Central memory CD4-positive, alpha-beta T cell (primary cell): ENCODE results near the gene WNT2.

Experiments
- DNase-seq: peaks from one replicate; pipeline ENCODE4 v3.0.0; 2022
- total RNA-seq, 3 experiments: gene quantifications; one replicate each; lab custom pipeline; 2026; lab: John Stamatoyannopoulos, UW

The WNT2 gene
- 0 to 0.04 (median 0) reads per million in 3 experiments for total RNA-seq

GRCh38 chr7:117322741-117323304 is at the start of gene WNT2:
TSS of gene WNT2 (minus strand) at chr7:117323058. CDS start at chr7:117322989, 69 bp downstream.
- DNase-seq = no peak

DNA sequence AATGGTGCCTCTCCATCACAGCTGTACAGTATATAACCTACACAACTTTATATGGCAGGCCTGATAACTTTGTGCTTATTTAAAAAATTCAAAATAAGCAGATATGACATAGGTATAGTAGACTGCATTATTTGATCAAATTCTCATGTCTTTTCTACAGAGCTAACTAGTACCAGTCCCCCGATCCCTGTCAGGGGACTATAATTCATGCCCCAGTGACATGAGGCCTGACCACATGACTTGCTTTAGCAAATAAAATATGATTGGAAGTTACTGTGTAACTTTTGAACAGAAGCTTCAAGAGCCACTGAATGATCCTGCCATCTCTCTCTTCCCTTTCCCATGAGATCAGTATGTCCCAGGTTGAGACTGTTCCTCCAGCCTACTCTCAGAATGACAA is 49.2 kb upstream of the WNT2 start:
- DNase-seq = no peak

- DNase-seq = no peak
Observed at GRCh38 chr7:117364339-117365080, 41.7 kb upstream of the WNT2 start.

DNA sequence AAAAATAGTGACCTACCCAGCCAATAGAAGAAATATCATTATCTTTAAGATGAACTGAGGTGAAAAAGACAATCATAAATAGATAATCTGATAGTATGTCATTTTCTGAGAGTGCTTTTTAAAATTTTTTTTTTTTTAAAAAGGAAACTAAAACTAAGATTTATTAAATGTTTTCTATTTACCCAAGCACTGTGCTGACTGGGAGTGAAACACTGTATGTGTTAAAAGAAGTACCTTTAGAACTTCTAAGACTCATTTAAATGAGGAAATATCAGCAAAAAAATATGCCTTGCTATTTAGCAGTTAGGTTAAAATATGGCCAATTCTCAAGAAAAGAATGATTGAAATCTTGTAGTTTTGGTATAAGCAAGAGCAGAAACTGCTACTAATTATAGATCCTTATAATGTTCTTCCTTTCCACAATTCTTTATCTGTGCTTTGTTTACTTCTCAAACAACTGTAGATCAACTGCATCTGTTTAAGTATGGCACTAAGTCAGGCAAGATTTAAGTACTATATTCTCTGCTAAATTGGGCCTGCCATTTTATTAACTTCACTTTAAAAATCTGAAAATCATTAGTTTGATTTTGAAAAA is 39.5 kb upstream of the WNT2 start:
- no peak for DNase-seq

DNA sequence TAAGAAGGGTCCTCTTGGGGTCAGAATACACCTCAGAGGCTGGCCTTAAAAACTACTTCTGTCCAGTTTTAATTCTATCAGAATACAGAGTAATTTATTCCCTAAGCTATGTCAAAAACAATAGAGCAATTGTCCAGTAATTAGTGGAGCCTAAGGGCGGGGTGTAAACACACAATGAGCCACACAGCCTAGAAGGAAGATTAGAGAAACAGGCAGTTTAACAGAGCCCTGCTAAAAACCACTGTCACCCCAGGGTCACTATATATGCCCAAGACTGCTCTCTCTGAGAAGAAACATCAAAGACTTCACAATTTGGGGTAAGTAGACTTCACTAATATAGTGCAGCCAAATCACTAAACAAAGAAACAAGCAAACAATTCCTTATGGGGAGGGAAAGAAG is 27.2 kb upstream of the WNT2 start:
- no peak for DNase-seq

DNA sequence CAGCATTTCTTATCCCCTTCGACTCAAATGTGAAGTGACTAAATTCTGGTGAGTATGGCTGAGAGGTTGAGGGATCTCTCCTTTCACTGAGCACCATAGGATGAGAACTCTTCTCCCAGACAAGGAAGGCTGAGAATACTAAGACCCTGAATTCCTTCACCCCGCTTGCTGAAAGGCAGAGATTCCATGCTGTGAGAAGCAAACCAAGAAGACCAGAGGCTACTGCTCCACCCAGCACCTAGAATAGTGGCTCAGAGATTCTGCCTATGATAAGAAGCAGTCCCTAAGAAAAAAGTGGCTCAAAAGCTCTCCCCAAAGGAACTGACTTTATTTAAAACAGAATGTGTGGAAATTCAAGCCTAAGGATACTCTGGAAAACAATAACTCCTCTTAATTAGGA is 26.7 kb upstream of the WNT2 start:
- DNase-seq = no peak

DNA sequence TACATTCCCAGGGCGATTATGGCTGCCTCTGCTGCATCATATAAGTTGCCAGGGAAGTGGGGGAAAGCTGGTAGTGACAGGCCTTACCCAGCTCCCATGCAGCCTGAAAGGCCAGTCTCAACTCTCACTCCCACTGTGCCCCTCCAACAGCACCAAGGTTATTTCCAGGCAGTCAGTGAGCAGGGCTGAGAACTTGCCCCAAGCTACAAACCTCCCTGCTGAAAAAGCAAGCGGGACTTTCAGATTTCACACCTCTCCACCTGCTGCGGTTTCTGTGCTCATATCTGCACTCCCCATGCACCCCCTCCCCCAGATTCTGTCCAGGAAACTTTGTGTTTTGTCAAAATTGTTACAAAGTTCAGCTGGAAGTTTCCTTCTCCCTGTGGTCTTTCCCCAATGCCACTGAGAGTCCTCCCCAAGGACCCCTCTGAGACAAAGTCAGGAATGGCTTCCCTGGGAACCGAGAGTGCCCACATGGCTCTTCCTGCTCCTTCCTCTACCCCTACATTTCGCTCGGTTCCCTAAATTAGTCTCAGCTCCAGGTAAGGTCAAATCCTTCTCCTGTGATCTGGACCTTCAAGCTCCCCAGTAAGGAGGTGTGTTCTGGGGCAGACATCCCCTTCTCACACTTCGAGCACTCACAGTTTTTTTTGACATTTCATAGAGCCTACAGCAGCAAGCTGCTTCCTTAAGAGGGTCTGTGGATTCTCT is 25.3 kb upstream of the WNT2 start:
- DNase-seq = no peak

DNA sequence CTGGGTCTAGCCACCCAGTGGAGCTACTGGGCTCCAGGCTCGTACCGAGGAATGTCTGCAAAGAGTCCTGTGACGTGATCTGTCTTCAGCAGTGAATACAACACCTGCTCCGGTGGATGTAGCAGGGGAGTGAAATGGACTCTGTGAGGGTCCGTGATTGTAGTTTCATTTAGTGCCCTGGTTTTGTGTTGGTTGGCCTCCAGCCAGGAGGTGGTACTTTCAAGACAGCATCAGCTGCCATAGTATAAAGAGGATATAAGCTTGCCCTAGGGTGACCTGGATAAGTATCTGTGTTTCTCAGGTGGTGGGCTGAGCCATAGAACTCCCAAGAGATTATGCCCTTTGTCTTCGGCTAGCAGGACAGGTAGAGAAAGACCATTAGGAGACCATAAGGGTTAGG is 24.6 kb upstream of the WNT2 start:
- DNase-seq = no peak

DNA sequence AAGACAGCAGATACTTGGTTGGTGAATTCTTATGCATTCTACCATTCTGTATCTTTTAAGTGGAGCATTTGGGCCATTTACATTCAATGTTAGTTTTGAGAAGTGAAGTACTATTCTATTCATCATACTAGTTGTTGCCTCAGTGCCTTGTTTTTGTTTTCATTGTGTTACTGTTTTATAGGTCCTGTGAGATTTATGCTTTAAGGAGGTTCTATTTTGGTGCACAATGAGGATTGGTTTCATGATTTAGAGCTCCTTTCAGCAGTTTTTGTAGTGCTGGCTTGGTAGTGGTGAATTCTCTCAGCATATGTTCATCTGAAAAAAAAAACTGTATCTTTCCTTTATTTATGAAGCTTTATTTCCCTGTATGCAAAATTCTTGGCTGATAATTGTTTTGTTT is 23.3 kb upstream of the WNT2 start:
- DNase-seq = no peak

DNA sequence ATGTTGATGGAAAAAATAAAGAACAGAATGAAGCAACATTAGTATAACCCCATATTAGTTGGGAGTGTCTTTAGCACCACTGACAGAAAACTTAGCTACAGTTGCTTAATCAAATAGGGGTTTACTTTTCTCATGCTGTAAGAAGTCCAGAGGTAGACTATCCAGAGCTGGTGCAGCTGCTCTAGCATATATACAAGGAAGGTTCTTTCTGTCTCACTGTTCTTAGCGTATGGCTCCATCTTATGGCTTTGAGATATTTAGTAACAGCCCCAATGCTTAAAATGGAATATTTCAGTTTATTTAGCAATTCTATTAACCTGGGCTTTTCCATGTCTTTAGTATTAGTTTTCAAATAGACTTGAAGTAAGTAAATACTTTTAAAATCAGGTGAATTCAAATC is 15.2 kb upstream of the WNT2 start:
- DNase-seq = no peak

GRCh38 chr7:117333168-117333567 is 10.3 kb upstream of the WNT2 start:
- DNase-seq = no peak

GRCh38 chr7:117332031-117332430 is 9.2 kb upstream of the WNT2 start:
- DNase-seq = no peak

DNA sequence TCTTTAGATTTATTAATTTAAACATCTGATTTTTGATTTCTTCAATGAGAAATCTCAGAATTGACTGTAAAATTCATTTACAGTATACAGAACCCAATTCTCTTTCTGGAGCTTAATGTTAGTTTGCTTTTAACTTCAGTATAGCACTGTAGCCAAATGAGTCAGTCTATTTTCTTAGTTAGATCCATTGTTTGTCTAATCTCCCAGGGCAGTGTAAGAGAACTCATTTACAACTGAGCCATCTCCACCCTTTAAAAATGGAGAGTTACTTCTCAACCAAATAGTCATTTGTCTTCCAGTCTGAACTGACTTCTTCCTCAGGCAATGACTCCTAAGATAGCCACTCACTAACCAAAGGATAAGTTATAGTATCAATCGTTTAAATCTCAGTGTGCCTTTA is 3.0 kb upstream of the WNT2 start:
- DNase-seq = no peak

- no peak for DNase-seq
Observed at GRCh38 chr7:117324960-117325359, 2.1 kb upstream of the WNT2 start.

DNA sequence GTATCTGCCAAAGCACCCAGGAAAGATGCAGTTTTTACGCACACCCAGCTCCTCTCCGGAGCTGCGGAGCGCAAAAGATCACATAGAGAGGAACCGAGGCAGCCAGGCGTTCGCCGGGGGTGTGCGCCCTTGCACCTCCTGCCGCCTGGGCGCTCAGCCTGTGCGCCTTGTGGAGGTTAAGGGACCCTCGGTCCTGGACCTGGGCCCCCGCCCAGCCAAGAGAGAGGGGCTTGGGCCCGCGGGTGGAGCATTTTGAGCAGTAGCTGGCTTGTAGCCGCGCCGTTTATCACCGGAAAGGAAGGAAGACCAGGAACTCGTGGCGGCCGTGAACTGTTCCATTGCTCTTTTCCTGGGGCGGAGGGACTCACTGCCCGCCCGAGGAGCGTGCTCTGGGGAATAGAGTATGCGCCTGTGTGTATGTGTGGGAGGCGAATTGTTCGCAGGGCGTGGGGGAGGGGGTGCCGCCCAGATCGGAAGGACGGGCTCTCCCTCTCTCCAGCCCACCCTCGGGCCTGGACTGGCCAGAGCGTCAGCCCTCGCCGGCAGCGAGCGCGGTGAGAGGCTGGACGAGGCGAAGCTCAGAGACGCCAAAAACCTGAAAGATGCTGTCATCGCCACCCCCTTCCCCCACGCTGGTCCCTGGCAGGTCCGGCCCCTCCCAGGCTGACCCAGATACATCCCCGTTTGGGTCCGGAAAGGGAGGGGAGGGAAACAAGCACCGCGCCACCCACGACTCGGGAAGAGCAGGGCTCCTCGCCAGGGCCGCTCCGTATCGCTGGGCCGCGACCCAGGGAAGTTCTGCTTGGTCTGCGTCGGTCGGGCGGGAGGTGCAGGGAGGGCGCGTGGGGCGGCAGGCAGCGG is 1.2 kb upstream of the WNT2 start:
- DNase-seq = no peak

DNA sequence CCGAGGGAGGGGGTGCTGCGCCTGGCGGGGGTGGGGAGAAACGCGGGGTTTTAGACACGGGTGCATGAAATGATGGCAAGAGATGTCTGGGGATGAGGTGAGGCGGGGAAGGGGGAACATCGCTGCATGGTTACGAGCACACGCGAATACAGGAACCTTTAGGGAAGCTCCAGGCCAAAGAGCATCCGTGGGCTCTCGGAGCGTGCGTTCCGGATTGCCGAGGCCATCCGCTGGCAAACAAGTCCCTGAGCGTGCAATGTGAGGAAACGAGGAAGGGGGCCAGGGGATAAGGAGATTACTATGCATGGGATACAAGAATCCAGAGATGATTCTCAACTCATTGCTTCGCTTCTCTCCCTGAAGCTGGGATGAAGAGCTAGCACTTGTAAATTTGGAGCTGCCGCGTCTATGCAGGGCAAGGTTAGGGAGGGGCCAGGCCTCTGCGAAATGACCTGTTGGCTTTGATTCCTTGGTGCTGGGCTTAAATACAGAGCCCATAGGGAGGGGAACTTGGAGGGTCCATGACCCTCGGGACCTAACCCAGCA is 520 bp upstream of the WNT2 start:
- no peak for DNase-seq

GRCh38 chr7:117320523-117320922 is 2.3 kb downstream of the WNT2 start:
- DNase-seq = no peak

GRCh38 chr7:117319181-117319580 is 3.7 kb downstream of the WNT2 start:
- no peak for DNase-seq

GRCh38 chr7:117313582-117313981 is 9.3 kb downstream of the WNT2 start:
- no peak for DNase-seq

DNA sequence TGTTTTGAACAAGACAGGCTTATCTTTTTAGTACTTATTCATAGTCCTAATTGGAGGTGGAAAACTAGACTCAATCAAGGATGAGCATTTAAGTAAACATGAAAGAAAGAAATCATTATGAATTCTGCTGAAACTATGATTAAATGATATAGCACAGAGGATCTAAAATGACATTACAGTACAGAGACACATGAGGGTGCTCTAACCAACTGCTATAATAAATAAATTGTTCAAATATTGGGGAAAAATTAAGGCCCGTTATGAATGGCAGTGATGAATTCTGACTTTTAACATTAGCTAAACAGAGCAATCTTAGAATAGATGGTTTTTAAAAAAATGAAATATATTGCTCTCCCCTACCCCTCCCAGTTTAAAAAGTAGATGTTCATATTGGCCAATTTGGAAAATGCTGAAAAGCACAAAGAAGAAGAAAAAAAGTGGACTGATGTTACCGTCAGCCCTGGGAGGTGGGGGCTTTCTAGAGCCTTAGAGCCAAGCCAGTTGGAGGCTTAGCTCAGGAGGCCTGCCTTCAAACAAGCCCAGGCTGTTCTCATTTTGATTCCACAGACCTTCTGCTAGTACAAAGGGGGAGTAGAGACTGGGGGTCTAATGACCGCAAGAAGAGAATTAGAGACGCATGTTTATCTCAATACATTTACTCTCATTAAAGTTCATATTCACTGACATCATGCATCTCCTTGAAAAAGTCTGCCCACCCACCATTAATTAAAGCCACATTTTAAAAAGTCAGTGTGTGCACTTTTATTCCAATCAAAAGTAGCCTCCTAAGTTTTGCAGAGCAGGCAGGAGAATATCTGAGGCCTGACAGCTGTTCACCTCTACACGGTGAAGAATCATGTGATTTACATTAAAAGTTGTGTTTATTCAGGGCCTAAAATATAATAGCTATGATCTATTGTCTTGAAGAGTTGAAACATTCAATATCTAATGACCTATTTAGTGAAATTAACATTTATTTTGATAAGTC is 10.0 kb downstream of the WNT2 start:
- DNase-seq = no peak

DNA sequence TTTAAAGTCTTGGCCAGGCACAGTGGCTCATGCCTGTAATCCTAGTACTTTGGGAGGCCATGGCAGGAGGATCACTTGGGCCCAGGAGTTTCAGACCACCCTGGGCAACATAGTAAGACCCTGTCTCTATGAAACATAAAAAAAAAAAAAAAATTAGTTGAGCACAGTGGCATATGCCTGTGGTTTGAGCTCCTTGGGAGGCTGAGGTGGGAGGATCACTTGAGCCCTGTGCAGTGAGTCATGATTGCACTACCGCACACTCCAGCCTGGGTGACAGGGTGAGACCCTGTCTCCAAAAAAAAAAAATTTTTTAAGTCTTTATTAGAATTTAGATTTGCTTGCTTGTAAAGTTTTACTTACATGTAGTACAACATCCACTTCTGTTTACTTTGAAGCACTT is 14.0 kb downstream of the WNT2 start:
- no peak for DNase-seq
